Left lung (tissue), 10 donors: ENCODE results near the gene FLCN. TPM values are rescaled to one million over a fixed set of nuclear protein-coding genes. Genes with fewer than 3 reads are reported as not detected.
"Not testable (repeated sequence)": the region's sequence is repeated elsewhere in the genome, so short reads cannot be mapped to it uniquely, and the experiment has no call there.

Experiments
- ATAC-seq: fragments of 200-7000 bp; cut with Tn5 transposase; one replicate; pipeline ENCODE4 v1.9.1; 2020; ENCODE audit warnings: moderate library complexity
- DNase-seq, 4 donors: peaks; one replicate each; pipeline ENCODE4 v3.0.0-alpha.2; 2013 to 2020
- H3K27ac ChIP-seq, 2 donors: fragments of 200-600 bp; sonication (generic) in 1 of 2; one replicate each; pipeline versions ENCODE4 v1.5.0 to v1.8.0; 2020 to 2021
- H3K27me3 ChIP-seq, 2 donors: fragments of 200-600 bp; sonication (generic) in 1 of 2; one replicate each; pipeline versions ENCODE4 v1.5.0 to v1.8.0; 2020 to 2021
- H3K36me3 ChIP-seq, 2 donors: fragments of 200-600 bp; sonication (generic) in 1 of 2; one replicate each; pipeline versions ENCODE4 v1.5.0 to v1.8.0; 2020 to 2021
- H3K4me1 ChIP-seq, 2 donors: fragments of 200-600 bp; one replicate each; pipeline ENCODE4 v1.8.0; 2021
- H3K4me3 ChIP-seq, 2 donors: fragments of 200-600 bp; sonication (generic) in 1 of 2; one replicate each; pipeline versions ENCODE4 v1.5.0 to v1.8.0; 2020 to 2021; ENCODE audit warnings: mild to moderate bottlenecking in 1 of 2
- H3K9me3 ChIP-seq, 2 donors: fragments of 200-600 bp; sonication (generic) in 1 of 2; one replicate each; pipeline versions ENCODE4 v1.5.0 to v1.8.0; 2020 to 2021
- CTCF ChIP-seq, 2 donors: fragments of 200-600 bp; sonication (generic) in 1 of 2; IDR thresholded peaks; one replicate each; pipeline versions ENCODE4 v1.5.0 to v1.8.0; 2021; ENCODE audit warnings: antibody characterized with exemption in 2 of 2
- intact Hi-C, 2 donors: fragments of 100-400 bp; cut with DNase I; formaldehyde crosslinking; loops; one replicate each; pipeline versions ENCODE4 v1.11.2 to v1.14.2; 2022
- polyA plus RNA-seq, 6 donors: library from polyadenylated mRNA; unstranded; fragments of 120-200 nt; gene quantifications; one replicate each; pipeline ENCODE4 v1.2.1, GENCODE V29; 2013; ENCODE audit not compliant: insufficient read length in 6 of 6
- total RNA-seq, 2 donors: library from RNA; stranded (reverse); fragmentation: NEBNext Ultra II Directional; extraction: Animal tissue kit (Norgen Biotek cat#: 25700); gene quantifications; one replicate each; pipeline ENCODE4 v1.2.1, GENCODE V29; 2021
- donor health status: DM: no; HTN: yes; CAD: no.
- donor health status: DM: no; HTN: no; CAD: no.

The FLCN gene
- total and polyA plus RNA-seq, 8 donors, result 39.6 to 80.1 (median 50.8) TPM

GRCh38 chr17:17258998-17259397, 22.0 kb upstream of the FLCN start:
- H3K27ac ChIP-seq, result no peak overlapping the region
- peaks cover 0 to 100% of the 10 kb centered on the region in 2 donors for H3K36me3 ChIP-seq
- H3K4me3 ChIP-seq, result no peak overlapping the region
- no peaks in the 10 kb centered on the region for H3K9me3 ChIP-seq
- no peaks in the 10 kb centered on the region for H3K27me3 ChIP-seq
- TF ChIP-seq CTCF (IDR thresholded peaks at IDR 0.05), result no peak
- H3K4me1 ChIP-seq, result no peaks in the 10 kb centered on the region
- DNase-seq, result no peak
- intact Hi-C loops, result no loop called here
- ATAC-seq, result no peak

DNA sequence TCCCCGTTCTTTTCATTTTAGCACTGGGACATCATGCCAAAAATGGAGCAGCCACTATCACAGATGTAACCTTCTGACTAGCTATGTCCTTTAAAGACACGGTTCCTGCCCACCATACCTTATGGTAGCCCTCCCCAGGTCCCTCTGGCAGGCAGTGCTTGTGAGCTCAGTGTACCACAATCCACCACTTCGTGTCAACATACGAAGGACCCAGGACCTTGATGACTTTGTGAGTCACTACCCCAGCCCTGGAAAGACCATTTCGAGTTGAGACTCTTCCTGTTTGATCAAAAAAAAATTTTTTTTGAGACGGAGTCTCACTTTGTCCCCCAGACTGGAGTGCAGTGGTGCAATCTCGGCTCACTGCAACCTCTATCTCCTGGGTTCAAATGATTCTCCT, 21.0 kb upstream of the FLCN start:
- no peaks in the 10 kb centered on the region for H3K9me3 ChIP-seq
- H3K4me3 ChIP-seq, result no peak overlapping the region
- TF ChIP-seq CTCF (IDR thresholded peaks at IDR 0.05), result no peak
- no peaks in the 10 kb centered on the region for H3K4me1 ChIP-seq
- intact Hi-C loops, result no loop called here
- no peaks in the 10 kb centered on the region for H3K27me3 ChIP-seq
- peaks cover 0 to 100% of the 10 kb centered on the region in 2 donors for H3K36me3 ChIP-seq
- DNase-seq (no peak), ATAC-seq (no peak)
- no peak overlapping the region for H3K27ac ChIP-seq

- TF ChIP-seq CTCF (IDR thresholded peaks at IDR 0.05), result no peak
- no peaks in the 10 kb centered on the region for H3K27me3 ChIP-seq
- DNase-seq, result no peak
- intact Hi-C loops, result no loop called here
- no peak for ATAC-seq
- H3K27ac ChIP-seq, result no peak overlapping the region
- no peaks in the 10 kb centered on the region for H3K4me1 ChIP-seq
- peaks cover 0 to 100% of the 10 kb centered on the region in 2 donors for H3K36me3 ChIP-seq
- H3K9me3 ChIP-seq, result no peaks in the 10 kb centered on the region
- H3K4me3 ChIP-seq, result no peak overlapping the region
Observed at GRCh38 chr17:17256316-17256715, 19.3 kb upstream of the FLCN start.

GRCh38 chr17:17255689-17256088, 18.7 kb upstream of the FLCN start:
- ATAC-seq, H3K27ac ChIP-seq, DNase-seq, H3K27me3 ChIP-seq, H3K4me3 ChIP-seq, intact Hi-C loops, H3K4me1 ChIP-seq, H3K9me3 ChIP-seq: not testable (repeated sequence)
- peaks cover 0 to 100% of the 10 kb centered on the region in 2 donors for H3K36me3 ChIP-seq

DNA sequence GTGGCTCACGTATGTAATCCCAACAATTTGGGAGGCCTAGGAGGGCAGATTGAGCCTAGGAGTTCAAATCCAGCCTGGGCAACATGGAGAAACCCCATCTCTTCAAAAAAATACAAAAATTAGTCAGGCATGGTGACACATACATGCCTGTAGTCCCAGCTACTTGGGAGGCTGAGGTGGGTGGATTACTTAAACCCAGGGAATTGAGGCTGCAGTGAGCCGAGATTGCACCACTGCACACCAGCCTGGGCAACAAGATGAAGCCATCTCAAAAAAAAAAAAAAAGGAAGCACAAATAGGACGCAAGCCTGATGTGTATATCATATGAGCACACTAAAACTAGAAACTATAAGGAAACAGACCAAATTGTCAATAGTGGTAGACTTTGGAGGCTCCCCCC, 17.1 kb upstream of the FLCN start:
- ATAC-seq (no peak), DNase-seq (no peak)
- no peak for TF ChIP-seq CTCF (IDR thresholded peaks at IDR 0.05)
- intact Hi-C loops, result no loop called here
- Histone ChIP-seq H3K27ac (no peak overlapping the region), H3K4me1 (no peaks in the 10 kb centered on the region), H3K27me3 (no peaks in the 10 kb centered on the region), H3K36me3 (peaks cover 0 to 100% of the 10 kb centered on the region in 2 donors), H3K9me3 (no peaks in the 10 kb centered on the region), H3K4me3 (no peak overlapping the region)

DNA sequence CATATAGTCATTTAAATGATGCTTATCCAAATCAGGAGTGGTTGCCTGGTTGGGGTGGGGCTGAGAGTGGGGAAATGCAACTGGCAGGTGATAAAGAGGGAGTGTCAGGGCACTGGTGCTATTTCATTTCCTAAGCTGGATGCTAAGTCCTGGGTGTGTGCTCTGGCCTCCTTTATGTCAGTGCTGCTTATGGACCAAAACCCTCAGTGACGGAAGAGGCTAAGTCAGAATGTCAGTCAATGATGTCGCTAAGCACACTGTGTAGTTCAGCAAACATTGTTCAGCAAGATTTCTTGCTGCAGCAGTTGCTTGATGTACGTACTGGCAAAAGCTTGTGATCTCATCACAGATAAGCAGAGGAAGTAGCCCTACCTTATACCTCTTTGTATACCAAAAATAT, 16.4 kb upstream of the FLCN start:
- no peak overlapping the region for H3K4me3 ChIP-seq
- intact Hi-C loops, result no loop called here
- DNase-seq, result no peak
- H3K36me3 ChIP-seq, result peaks cover 0 to 100% of the 10 kb centered on the region in 2 donors
- no peaks in the 10 kb centered on the region for H3K27me3 ChIP-seq
- H3K9me3 ChIP-seq, result no peaks in the 10 kb centered on the region
- no peak overlapping the region for H3K27ac ChIP-seq
- TF ChIP-seq CTCF (IDR thresholded peaks at IDR 0.05), result no peak
- no peaks in the 10 kb centered on the region for H3K4me1 ChIP-seq
- no peak for ATAC-seq
